CMK (cell line): Measurements from ENCODE around the gene PSMD1.
"Not testable (repeated sequence)": the region's sequence is repeated elsewhere in the genome, so short reads cannot be mapped to it uniquely, and the experiment has no call there.

Experiments
- DNase-seq: peaks from one replicate; pipeline ENCODE4 v3.0.0-alpha.2; 2010; ENCODE audit warnings: low read depth

The PSMD1 gene

DNA sequence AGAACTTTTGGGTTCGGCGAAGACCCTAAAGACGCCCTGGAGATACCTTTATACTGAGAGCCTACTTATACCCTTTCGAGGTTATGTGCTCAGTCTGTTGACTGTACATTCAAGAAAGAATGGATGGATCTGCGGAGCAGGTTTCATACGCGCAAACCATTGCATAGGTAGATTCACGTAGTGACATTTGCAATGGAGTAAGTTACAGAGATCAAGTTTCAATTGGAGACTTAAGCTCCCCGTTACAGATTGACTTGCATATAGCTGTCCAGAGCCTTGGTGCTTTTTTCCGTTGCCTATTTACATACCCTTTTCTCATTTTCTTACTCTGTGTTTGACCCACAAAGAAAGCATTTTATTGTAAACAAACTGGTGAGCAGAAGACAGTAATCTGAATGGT lies 923 bp downstream of the PSMD1 start:
- DNase-seq: no peak

DNA sequence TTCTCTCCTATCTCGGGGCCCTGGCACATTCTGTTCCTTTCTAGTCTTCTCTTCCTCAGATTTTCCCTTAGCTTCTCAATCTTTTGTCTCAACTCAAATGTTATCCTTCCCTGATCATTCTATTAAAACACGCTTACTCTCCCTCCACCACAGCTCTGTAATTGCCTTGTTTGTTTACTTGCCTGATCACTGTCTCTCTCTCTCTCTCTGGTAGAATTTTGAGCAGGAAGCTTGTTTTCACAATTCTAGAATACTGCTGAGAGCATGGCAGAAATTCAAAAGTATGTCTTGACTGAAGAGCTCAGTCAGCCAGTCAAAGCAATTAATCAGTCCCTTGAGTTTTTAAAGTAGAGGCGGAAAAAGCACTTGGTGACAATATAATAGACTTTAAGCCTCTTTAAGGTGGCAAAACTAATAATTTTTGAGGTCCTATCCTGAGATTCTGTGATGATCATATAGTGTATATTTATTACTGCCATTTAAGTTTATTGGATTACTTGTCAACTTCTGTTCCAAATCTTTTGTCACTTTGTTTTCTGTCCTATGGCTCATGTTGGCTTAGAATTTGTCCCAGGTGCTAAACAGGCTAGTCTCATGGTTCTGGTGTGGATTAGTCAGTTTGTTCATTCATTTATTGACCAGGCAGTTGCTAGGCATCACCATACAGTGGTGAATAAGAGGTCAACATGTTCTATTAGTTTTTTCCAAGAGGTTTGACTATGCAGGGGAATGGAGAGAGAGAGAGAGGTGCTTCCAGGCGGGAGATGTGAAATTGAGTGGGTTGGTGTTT lies 2.3 kb downstream of the PSMD1 start:
- no peak for DNase-seq

DNA sequence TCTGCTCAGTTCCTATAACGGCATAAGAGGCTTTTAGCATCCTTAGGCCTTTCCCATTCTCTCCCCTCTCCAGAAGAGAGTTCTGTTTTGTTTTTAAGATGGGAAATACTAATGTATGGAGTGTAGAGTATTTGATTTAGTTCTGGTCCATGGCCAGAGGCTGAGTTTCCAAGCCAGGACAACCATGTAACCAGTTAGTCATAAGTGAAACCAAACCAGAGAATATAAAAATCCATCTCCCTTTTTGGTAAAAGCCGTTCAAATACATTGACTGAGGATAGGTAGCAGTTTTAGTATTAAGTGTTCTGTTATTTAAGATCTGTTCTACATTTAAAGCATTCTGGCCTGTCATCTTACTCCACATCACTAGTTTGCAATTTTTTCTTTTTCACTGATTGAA lies 3.1 kb downstream of the PSMD1 start:
- no peak for DNase-seq

DNA sequence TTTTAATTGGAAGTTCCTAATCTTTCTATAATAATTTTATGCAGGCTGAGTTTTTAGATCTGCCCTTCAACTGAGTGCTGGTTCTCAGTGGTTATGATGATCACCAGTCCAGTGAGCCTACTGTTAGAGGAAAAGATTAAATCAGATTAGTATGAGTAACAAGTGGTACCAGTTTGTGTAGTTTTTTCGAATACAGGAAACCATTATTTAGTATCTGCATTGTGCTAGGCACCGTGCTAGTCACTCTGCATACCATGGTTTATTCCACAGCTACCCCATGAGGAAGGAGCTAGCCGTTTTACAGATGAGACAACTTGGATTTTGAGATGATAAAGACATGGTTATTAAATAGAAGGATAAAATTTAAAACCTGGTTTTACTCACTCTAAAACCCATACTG lies 6.1 kb downstream of the PSMD1 start:
- no peak for DNase-seq

DNA sequence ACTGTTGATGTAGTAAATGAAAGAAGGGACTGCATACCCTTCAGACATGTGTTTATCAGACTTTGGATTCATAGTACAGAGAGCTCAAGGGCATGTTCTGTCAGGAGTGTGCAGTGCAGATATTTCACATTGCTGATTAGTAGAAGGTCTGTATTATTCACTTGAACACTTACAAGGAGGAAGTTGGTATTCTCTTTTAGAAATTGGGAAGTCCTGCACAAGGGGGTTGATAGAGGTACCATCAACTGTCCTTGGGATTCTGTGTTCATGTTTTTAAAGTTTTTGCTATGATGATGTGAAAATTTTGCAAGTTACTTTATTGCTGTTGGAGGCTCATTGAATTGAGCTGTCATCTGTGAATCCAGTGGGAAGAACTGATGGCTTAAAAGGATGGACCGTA lies 6.7 kb downstream of the PSMD1 start:
- no peak for DNase-seq

DNA sequence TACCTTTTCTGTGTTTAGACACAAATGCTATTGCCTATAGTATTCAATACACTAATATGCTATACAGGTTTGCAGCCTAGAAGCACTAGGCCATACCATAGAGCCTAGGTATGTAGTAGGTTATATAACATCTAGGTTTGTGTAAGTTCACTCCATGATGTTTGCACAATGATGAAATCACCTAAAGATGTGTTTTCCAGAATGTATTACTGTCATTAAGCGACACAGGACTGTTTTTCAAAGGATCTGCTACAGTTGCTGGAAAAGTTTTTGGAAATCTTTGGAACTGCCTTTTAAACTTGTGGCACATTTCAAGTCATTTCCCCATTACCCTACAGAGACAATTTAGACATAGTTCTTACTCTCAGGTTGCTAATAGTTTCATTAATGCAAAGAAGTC lies 9.3 kb downstream of the PSMD1 start:
- DNase-seq: no peak

DNA sequence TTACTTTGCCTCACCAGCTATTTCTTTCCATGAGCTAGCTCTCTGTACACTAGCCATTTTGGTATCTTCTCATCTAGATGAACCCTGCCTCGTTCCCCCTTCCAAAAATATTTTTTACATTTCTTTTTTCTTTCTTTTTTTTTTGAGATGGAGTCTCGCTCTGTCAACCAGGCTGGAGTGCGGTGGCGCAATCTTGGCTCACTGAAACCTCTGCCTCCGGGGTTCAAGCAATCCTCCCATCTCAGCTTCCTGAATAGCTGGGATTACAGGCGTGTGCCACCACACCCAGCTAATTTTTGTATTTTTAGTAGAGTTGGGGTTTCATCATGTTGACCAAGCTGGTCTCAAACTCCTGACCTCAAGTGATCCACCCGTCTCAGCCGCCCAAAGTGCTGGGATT lies 10.9 kb downstream of the PSMD1 start:
- not testable (repeated sequence) for DNase-seq

DNA sequence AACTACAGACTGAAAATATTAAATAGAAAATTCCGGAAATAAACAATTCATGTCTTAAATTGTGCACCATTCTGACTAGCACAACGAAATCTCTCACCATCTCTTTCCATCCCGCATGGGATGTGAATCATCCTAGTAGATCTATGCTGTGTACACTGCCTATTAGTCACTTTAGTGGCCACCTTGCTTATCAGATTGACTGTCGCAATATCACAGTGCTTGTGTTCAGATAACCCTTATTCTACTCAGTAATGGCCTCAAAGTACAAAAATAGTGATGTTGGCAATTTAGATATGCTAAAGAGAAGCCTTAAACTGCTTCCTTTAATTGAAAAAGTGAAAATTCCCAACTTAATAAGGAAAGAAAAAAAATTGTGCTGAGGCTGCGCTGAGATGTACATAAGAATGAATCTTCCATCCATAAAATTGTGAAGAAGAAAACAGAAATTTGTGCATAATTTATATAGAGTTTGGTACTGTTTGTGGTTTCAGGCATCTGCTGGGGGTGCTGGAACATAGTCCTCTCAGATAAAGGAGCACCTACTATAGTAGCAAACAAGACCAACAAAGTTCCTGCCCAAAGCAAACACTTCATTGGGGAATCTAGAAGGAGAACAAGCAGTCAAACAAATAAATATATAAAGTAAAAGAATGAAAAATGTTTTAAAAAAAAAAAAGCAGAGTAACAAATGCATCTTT lies 12.0 kb downstream of the PSMD1 start:
- no peak for DNase-seq

DNA sequence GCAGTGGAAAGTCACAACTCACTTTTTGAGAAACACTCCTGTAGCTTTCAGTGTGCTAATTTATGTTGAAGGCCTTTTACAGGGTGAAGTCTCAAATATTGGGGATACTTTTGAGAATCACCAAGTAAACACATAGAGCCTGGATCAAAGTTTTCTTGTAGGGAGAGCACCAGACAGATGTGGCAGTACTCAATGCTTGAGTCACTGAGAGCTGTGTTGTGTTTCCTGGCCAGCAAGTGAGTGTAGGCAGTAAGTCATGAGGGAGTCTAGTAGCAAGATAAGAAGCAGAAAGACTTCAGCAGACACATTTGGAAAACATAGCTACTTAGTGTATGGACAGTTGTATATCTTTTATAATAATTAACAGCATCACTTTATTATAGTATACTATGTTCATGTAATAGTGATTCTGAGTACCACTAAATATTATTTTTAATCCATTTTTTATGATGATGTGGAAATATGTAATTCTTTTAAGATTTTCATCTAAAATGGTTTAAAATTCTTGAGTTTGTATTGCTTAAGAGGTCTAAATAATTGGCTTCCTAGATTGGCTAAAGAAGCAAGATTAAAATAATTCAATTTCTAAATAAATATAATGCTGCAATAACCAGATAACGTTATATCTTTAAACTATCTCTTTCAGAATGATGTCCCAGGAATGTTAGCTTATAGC lies 12.8 kb downstream of the PSMD1 start:
- DNase-seq: no peak

DNA sequence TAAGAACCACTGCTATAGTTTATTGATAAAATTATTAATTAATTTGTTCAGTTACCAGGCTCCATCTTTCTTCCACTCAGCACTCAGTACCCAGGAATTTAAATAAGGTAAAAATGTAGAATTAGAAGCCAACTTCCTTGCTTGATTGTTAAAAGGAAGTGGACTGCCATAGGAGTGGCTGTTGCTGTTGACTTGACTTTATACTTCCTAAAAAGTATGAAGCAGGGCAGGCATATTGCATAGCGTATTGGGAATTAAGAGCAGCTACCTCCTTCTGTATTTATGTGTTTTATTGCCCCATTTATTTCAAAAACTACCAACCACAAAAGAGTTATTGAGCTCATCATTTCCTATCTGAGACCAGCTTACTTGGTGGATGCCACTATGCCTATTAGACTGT lies 27.9 kb downstream of the PSMD1 start:
- DNase-seq: no peak

DNA sequence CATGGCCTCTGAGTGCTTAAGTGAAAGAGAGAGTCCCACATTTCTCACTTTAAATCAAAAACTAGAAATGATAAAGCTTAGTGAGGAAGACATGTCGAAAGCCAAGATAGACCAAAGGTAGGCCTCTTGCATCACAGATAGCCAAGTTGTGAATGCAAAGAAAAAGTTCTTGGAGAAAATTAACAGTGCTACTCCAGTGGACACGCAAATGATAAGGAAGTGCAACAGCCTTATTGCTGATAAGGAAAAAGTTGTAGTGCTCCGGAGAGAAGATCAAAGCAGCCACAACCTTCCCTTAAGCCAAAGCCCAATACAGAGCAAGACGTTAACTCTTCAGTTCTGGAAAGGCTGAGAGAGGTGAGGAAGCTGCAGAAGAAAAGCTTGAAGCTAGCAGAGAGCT lies 32.1 kb downstream of the PSMD1 start:
- DNase-seq: no peak

DNA sequence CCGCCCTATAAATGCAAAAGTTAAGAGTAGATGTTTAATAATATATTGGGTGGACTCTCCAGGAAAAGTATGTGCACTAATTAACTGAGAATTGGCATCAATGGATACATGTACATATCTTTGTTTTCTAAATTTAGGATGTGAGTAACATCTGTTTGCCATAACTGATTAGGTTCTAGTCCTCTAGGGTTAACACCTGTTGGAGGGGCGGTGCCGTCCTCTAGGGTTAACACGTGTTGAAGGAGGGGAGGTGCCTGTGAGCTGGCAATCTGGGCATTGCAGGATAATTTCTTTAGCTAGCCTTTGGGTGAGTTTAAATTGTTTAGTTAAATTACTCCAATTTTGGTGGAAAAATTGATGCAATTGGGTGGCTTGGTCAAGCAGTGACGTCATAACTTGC lies 37.3 kb downstream of the PSMD1 start:
- DNase-seq: no peak

DNA sequence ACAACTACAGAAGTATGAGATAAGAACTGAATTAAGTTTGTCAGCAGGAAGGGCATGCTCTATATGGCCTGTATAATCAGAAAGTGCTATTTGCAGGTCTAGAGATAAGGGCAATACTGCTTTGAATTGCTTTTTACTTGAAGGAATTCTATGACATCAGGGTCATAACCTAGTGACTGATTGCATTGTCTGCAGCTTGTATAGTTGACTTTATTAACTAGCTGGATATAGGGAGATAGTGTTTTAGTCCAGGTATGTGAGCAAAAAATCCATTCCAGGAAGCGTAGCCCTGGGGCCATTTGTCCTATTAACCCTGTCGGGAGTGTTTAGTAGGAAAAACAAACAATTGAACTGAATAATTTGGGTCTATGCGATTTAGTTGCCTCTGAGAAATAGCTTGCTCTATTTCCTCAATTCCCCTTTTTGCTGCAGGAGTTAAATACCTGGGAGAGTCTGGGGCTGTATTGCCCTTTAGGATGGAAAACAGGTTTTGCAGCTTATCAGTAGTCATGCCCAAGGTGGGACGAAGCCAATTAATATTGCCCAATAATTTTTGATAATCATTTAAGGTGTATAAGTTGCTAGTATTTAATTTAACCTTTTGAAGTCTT lies 38.2 kb downstream of the PSMD1 start:
- no peak for DNase-seq

DNA sequence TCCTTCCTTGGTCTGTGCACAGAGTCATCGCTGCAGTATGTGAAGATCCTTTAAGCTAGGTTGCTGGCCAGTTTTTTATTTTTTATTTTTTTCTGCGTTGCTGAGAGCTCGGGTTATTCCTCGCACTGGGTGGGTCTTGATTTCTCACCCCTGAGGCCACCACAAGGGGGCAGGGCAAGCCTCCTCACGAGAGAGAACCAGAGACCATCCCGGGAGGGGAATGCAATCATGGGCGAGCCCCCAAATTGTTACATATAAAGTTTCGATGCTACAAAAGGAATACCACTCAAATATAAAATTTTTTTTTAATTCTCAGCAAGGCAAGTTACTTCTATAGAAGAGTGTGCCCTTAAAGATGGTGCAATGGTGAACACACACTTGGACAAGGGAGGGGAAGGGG lies 43.3 kb downstream of the PSMD1 start:
- DNase-seq: no peak

DNA sequence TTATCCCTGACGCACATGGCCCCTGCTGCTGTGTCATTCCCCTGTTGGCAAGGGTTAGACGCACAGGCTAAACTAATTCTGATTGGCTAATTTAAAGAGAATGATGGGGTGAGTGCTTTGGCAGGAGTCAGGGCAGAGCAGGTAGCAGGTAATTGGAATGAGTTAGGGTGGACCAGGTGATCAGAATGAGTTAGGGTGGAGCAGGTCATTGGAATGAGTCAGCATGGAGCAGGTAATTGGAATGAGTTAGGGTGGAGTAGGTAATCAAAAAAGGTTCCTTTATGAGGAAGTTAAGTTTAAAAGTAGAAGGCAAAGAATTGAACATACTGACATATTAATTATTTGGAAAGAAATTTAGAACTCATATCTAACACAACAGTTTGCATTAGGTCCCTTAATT lies 43.7 kb downstream of the PSMD1 start:
- DNase-seq: not testable (repeated sequence)

DNA sequence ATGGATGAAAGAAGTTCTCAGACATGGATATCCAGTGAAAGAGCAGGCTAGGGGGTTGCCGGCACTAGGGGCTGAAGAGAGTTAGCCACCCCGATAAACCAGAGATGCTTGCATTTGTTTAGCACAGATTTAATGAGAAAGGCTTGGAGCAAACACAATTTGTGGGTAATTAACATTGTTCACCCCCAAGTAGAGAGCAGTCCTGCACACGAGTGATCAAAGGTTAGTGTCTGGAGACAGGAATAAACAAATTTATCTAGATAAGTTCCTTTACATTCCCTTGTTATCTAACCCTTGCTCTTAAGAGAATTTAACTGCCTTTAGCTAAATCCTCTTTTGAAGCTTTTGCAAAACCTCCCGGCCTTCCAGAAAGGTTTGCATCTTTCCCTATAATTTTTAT lies 44.3 kb downstream of the PSMD1 start:
- DNase-seq: no peak

DNA sequence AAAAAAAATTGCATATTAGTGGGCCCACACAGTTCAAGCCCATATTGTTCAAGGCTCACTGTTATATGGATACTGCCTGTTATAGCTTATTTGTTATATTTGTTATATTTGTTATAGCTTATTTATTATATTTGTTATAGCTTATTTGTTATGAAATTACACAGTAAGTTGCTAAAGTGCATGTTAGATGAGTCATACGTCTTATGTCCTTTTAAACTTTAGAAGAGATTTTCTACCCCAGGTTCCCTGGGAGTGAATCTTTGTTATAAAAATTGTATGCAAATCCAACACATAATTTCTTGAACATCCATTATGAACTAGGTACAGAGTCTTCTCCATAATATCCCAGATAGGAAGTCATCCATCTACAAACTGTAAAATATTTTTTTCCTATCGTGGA lies 46.1 kb downstream of the PSMD1 start:
- DNase-seq: no peak

DNA sequence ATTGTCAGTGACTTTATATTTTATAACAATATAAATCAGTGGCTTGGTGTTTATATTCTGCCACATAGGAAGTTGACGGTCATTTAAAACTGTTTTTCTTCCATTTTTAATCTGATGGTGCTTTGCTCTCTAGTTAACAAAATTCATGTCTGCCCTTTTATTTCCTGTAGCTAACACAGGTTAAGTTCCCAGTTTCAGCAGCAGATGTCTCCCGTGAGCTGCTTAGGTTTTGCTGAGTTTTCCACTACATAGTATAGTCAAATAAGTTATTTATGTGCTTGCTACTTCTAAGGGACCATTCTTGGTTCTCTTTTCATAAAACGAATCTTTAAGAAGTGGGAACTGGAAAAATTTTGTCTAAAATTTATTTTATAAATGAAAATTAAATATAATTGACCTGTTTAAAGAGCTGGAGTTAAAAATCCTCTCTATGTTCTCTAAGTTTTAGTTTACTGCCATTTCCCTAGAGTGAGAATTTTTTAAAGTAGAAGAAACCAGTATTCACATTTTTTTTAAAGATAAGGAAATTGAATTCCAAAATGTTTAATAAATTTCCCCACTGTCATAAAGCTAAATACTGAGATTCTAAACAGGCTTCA lies 47.5 kb downstream of the PSMD1 start:
- peak; percentile 14 for DNase-seq

DNA sequence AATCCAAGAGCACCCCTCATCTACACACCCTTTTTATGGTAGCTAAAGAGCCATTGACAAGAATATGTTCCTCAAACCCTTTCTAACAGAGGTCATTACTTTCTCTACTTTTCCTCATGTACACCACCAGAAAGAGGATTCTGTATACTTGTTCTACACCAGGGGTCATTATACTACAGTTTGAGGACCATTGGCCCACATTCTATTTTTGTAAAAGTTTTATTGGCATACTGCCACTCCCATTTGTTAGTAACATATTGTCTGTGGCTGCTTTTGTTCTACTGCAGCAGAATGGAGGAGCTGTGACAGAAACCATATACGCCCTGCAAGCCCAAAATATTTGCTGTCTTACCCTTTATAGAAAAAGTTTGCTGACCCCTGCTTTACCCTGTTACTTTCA lies 53.9 kb downstream of the PSMD1 start:
- DNase-seq: no peak

DNA sequence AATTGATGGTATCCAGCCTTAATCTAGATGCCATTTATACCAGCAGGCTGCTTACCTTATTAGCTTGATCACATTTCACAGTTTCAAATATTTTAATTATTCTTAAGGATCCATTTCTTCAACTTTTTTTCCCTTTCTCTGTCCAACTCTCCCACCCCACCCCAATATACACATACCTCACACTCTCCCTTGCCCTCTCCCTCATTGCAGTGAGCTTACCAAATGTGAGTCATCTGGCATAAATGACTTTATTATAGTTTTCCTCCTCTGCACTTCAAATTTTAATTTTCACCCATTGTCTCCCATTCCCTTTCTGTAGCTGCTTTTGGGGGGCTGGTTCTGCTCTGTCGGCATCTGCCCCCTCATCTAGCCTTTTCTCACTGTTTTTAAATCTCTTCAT lies 55.3 kb downstream of the PSMD1 start:
- no peak for DNase-seq

DNA sequence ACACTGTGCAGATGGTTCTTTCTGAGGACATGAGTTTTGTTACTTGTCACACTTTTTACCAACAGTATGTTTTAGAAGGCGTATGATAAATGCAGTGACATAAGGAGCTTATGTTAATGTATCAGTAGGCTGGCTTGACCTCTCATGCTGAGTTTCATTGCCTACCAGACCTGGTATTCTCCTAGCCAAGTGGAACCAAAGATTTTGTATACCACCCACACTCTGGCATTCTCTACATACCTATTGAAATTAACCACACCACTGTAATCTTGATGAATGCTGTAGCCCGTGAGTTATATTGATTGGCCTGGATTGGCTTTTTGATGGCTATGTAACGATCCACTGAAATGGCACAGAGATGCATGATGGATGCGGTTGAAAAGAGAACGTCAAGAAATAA lies 56.8 kb downstream of the PSMD1 start:
- DNase-seq: no peak

DNA sequence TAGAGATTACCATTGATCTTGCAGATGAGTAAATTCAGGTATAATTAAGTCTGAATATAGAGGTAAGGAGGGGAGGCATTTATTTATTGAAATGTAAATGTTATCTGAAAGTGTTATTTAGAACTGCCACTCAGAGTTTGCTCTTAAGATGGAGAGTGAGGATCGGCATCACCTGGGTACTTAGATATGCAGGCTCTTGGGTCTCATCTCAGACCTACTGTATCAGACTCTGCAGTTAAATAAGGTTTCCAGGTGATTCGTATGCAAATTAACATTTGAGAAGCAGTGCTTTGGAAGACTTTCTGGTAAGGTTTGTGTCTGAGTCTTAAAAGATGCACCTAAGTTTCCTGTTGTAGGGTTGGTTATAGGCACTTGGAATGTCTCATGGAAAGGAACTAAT lies 59.0 kb downstream of the PSMD1 start:
- no peak for DNase-seq

DNA sequence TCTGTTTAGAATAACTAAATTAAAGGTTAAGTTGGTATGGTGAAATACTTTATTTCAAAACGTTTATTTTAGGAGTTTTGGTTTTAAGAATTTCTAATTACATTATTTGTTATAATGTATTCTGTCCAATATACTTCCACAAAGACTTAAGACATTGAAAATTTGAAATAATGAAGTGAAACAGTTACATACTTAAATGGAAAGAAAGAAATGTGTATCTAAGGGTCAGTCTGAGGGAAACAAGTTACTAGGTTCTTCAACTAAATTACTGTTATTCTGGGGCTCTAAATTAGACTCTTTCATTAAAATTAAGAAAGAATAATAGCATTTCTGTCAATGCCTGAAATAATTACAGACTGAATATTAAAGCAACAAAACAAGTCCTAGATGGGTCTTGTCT lies 60.5 kb downstream of the PSMD1 start:
- DNase-seq: no peak
